ENCODE measurements around the gene SMC6. TPM values are rescaled to one million over a fixed set of nuclear protein-coding genes. Genes with fewer than 3 reads are reported as not detected.

SMC6 gene
- total RNA-seq, 2 donors from 2014 or later, result 10.4 to 13.4 TPM

GRCh38 chr2:17658251-17658843 is 95.3 kb downstream of the SMC6 start:
- H3K36me3 ChIP-seq, result no peaks in the 10 kb centered on the region
- DNase-seq (ENCODE audit: low spot score) (no peak), ATAC-seq (ENCODE audit: insufficient number of reproducible peaks, low FRiP score, low read depth) (no peak)
- no peak overlapping the region for H3K4me3 ChIP-seq
- H3K27ac ChIP-seq, result no peak overlapping the region
- no peaks in the 10 kb centered on the region for H3K9me3 ChIP-seq
- H3K27me3 ChIP-seq (replicated peaks; ENCODE audit: insufficient read depth), result no peaks in the 10 kb centered on the region
- TF ChIP-seq, protein P1, sequence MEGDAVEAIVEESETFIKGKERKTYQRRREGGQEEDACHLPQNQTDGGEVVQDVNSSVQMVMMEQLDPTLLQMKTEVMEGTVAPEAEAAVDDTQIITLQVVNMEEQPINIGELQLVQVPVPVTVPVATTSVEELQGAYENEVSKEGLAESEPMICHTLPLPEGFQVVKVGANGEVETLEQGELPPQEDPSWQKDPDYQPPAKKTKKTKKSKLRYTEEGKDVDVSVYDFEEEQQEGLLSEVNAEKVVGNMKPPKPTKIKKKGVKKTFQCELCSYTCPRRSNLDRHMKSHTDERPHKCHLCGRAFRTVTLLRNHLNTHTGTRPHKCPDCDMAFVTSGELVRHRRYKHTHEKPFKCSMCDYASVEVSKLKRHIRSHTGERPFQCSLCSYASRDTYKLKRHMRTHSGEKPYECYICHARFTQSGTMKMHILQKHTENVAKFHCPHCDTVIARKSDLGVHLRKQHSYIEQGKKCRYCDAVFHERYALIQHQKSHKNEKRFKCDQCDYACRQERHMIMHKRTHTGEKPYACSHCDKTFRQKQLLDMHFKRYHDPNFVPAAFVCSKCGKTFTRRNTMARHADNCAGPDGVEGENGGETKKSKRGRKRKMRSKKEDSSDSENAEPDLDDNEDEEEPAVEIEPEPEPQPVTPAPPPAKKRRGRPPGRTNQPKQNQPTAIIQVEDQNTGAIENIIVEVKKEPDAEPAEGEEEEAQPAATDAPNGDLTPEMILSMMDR (IDR thresholded peaks at IDR 0.05), result no peak
- no peaks in the 10 kb centered on the region for H3K4me1 ChIP-seq (ENCODE audit: control insufficient read depth in 1 of 2, low read depth in 2 of 2)

DNA sequence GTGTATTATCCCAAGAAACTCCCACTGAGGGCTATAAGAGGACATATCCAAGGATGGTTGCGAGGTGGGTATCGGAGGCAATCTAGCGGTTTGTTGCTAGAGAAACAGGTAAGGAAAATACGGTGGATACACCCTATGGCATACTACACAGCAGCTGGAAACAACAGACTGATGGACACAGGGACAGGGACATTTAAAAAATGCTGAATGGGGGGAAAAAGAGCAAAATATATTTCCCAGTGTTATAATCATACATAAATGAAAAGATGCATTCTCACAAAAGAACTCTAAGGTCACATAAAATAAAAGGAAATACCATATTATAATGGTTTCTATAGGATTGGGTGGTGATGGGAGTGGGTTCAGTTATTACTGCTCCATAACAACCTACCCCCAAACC is 95.9 kb downstream of the SMC6 start:
- DNase-seq (ENCODE audit: low spot score), result no peak
- no peak overlapping the region for H3K4me3 ChIP-seq
- ATAC-seq (ENCODE audit: insufficient number of reproducible peaks, low FRiP score, low read depth), result no peak
- H3K27ac ChIP-seq, result no peak overlapping the region
- no peaks in the 10 kb centered on the region for H3K9me3 ChIP-seq
- no peaks in the 10 kb centered on the region for H3K36me3 ChIP-seq
- TF ChIP-seq, protein P1 (IDR thresholded peaks at IDR 0.05), result no peak
- H3K4me1 ChIP-seq (ENCODE audit: control insufficient read depth in 1 of 2, low read depth in 2 of 2), result no peaks in the 10 kb centered on the region
- no peaks in the 10 kb centered on the region for H3K27me3 ChIP-seq (replicated peaks; ENCODE audit: insufficient read depth)

DNA sequence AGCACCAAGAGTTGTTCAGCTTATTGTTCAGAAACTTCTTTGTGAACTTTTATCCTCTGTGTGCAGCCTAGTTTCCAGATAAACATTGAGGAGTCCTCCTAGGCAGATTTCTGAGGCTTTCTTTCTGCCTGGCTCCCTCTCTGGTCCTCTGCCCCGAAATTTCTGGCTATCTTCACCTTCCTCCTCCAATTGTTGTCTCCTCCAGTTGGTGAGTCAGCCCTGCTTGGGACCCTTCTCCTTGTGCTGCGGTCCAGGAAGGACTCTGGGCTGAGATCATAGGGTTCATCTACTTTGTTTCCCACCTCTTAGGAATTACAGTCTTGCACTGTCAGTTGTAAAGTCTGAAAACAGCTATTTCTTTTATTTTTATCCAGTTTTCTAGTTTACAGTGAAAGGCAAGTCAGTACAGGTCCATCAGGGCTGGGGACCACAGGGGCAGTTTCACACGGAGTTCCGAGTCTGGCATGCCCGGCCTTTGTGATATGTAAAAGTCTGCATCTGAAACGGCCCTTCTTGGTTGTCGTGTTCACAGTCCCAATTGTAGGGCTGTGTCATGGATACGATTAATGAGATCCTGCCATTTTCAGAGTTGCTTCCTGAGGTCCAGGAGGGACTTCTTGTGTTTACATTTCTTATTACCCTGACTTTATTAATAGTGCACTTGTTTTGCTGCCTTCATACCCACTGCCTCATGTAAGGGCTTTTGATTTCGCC is 100.8 kb downstream of the SMC6 start:
- Histone ChIP-seq H3K4me3 (no peak overlapping the region), H3K9me3 (no peaks in the 10 kb centered on the region), H3K27me3 (replicated peaks; ENCODE audit: insufficient read depth) (no peaks in the 10 kb centered on the region), H3K4me1 (ENCODE audit: control insufficient read depth in 1 of 2, low read depth in 2 of 2) (no peaks in the 10 kb centered on the region), H3K27ac (no peak overlapping the region), H3K36me3 (no peaks in the 10 kb centered on the region)
- no peak for ATAC-seq (ENCODE audit: insufficient number of reproducible peaks, low FRiP score, low read depth)
- TF ChIP-seq, protein P1 (IDR thresholded peaks at IDR 0.05), result no peak
- no peak for DNase-seq (ENCODE audit: low spot score)

- DNase-seq (ENCODE audit: low spot score), result no peak
- no peaks in the 10 kb centered on the region for H3K36me3 ChIP-seq
- no peaks in the 10 kb centered on the region for H3K4me1 ChIP-seq (ENCODE audit: control insufficient read depth in 1 of 2, low read depth in 2 of 2)
- TF ChIP-seq, protein P1 (IDR thresholded peaks at IDR 0.05), result no peak
- no peaks in the 10 kb centered on the region for H3K27me3 ChIP-seq (replicated peaks; ENCODE audit: insufficient read depth)
- no peak overlapping the region for H3K4me3 ChIP-seq
- ATAC-seq (ENCODE audit: insufficient number of reproducible peaks, low FRiP score, low read depth), result no peak
- H3K27ac ChIP-seq, result no peak overlapping the region
- no peaks in the 10 kb centered on the region for H3K9me3 ChIP-seq
Measured at GRCh38 chr2:17649026-17649425, 104.6 kb downstream of the SMC6 start.

GRCh38 chr2:17648581-17648980 is 105.0 kb downstream of the SMC6 start:
- no peaks in the 10 kb centered on the region for H3K9me3 ChIP-seq
- no peak overlapping the region for H3K4me3 ChIP-seq
- no peak overlapping the region for H3K27ac ChIP-seq
- H3K27me3 ChIP-seq (replicated peaks; ENCODE audit: insufficient read depth), result no peaks in the 10 kb centered on the region
- DNase-seq (ENCODE audit: low spot score), result no peak
- TF ChIP-seq, protein P1 (IDR thresholded peaks at IDR 0.05), result no peak
- no peaks in the 10 kb centered on the region for H3K36me3 ChIP-seq
- no peak for ATAC-seq (ENCODE audit: insufficient number of reproducible peaks, low FRiP score, low read depth)
- peaks cover 2% of the 10 kb centered on the region in 2 donors for H3K4me1 ChIP-seq (ENCODE audit: control insufficient read depth in 1 of 2, low read depth in 2 of 2)
